GM19328 (cell line): ENCODE data around the gene HEXD.

ENCODE experiments used
- ATAC-seq: cut with Tn5 transposase; IDR thresholded peaks from one replicate; pipeline ENCODE4 v1.9.1; 2021; ENCODE audit warnings: mild to moderate bottlenecking, moderate library complexity; ENCODE audit not compliant: unreplicated experiment

The HEXD gene

DNA sequence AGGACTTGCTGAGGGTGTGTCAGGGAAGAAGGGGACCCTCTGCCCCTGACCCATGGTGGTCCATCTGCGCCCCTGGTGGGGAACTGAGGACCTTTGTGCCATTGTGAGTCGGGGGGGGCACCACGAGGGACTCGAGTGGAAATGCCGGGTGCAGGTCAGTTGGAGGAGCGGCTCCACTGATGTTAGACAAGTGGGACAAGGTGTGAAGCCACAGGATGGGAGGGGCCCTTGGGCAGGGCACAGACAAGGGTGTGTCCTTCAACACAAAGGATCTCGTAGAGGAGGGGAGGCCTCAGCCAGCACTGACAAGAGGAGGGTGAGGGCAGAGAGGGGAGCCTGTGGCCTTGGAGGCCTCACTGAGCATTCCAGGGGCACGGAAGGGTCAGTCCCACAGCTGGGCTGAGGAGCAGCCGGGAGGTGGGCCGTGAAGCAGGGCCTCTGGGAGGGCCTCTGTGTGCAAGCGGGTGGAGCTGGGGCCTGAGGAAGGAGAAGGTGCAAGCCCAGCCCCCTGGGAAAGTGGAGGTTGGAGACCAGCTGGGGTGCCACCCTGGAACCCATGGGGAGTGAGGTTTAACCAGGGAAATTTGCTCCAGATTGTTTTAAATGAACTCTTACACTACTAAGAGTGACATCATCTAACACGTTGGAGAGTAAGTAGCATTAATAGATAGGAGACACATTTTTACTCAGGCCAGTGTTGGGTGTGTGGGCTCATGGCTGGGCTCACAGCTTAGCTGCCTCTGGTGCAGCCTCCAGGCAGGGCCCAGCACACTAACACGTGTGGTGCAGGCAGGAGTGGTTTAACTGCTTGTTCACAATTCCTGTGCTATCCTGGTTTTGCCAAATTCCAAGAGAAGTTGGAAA lies 68.3 kb downstream of the HEXD start:
- ATAC-seq, result no peak

DNA sequence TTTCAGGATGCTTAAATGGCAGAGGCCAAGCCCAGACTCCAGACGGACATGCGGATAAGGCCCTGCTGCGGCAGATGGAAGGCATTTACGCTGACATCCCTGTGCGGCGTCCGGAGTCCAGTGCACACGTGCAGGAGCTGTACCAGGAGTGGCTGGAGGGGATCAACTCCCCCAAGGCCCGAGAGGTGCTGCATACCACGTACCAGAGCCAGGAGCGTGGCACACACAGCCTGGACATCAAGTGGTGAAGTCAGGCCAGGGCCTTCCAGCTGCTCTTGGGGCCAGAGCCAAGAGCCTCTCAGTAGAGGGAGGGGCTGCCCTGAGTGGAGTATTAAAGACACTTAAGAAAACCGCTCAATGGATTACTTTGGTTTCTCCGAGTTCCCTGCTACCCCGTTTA lies 69.8 kb downstream of the HEXD start:
- no peak for ATAC-seq

DNA sequence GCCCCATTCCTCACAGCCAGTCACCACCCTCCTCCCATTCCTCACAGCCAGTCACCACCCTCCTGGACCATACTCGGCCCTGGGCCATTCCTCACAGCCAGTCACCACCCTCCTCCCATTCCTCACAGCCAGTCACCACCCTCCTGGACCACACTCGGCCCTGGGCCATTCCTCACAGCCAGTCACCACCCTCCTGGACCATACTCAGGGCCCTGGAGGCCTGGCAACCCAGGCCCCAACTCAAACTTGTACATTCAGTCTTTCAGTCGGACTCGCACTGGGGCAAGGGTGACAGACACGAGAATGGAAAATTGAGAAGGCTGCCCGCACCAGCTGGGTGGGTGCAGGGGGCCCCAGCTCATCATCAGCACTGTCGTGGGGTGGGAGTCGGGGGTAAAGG lies 71.0 kb downstream of the HEXD start:
- no peak for ATAC-seq

DNA sequence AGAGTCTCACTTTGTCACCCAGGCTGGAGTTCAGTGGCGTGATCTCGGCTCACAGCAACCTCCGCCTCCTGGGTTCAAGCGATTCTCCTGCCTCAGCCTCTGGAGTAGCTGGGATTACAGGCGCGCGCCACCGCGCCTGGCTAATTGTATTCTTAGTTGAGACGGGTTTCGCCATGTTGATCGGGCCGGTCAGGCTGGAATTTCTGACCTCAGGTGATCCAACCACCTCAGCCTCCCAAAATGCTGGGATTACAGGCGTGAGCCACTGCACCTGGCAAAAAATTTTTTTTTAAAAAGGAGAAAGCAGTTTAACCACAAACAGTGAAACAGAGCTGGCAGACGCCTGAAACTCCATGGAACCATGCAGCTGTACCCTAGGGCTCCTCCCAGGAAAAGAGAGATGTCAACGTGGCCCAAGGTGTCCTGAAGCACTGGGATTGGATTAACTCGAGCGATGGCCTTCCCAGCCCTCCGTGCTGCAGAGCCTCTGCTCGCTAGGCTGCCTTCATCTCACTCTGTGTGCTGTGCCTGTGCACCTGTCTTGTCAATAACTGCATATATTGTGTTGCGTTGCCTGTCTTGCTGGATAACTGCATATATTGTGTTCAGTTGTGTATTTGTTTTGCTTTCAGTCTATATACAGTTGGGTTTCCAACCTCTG lies 71.8 kb downstream of the HEXD start:
- ATAC-seq, result no peak

DNA sequence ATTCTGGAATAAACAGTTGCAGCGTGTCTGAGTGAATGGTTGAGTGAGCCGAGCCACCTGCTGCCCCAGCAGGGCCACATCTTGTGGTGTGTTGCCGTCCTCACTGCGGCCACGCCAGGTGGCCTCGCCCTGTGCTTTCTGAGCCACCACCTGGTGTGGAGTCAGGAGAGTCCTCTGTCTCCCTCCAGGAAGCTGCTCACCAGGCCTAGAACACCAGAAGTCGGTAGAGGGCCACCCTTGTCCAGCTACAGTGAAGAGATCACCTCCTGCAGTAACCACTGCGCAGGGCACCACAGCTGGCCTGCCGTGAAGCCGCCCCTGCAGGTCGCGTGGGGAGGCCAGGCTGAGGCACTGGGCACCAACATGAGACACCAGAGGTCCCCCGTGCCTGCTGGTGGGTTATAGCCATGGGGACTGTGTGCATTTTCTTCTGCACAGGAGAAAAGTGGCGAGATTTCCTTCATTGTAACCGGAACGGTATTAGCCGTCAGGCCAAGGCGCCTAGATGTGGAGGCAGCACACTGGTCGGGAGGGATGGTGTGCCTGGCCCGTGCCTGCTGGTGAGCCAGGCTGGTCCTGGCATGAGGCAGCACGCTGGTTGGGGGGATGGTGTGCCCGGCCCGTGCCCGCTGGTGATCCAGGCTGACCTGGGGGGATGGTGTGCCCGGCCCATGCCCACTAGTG lies 72.5 kb downstream of the HEXD start:
- ATAC-seq, result no peak

DNA sequence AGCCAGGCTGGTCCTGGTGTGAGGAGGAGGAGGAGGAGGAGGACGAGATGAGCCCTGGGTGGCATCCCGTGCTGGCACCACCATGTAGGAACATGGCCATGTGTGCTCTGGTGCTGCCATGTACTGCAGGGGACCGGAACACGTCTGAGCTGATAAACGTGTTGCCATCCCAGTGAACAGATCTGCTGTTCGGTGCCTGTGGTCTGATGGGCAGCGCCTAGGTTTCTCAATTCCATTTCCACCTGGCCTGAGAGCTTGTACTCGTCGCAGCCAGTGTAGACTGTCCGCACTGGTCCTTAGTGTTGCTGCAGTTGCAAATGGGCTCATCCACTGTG lies 73.0 kb downstream of the HEXD start:
- ATAC-seq, result no peak

DNA sequence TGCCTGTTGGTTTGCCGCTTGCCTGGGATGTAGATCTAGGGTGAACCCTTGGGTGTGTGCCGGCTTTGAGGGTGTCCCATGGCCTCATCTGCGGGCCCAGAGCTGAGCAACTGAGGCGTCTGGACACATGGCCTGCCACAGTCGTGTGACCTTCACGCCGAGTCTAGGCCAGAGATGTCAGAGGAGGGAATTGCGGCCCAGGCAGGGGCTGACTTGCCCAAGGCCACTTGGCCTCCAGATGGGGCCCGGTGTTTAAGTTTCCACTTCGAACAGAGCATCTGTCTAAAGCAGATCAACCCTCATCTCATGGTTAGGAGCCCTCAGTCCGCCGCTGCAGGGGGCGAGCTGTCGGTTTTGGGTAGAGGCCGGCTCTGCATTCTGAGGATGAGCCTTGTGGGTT lies 73.4 kb downstream of the HEXD start:
- no peak for ATAC-seq
